COLO829 (cell line): Measurements from ENCODE around the gene NEK8.

Experiments used
- DNase-seq: peaks from one replicate; pipeline ENCODE4 v3.0.0; 2012; ENCODE audit warnings: low spot score

The NEK8 gene

GRCh38 chr17:28744972-28745785, 16.6 kb downstream of the NEK8 start:
- peak; percentile 58 for DNase-seq

DNA sequence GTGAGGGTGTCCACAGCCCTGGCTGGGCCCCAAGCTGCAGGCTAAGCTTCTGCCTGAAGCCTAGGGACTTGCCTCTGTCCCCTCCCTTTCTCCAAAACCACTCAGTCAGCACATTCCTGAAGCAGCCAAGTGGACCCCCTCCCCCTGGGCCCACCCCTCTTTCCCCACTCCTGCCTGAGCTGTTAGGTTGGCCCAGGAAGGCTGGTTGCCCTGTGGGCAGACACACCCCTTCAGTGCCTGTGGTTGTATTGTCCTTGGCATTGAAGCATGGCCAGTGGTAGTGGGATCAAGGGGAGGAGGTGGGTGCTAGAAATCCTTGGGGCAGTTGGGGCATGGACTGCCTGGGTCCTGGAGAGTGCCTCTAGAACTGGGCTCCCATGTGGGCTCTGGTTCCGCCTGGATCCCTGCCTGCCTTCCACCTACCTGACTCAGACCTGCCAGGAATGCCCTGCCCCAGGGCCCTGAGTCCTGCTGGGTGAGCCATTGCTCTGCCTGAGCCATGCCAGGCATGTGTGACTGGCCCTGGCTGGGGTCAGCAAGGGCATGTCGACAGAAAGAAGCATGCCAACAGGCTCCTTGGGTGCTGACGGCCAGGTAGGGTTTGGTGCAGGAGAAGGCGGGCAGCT, 17.3 kb downstream of the NEK8 start:
- DNase-seq, result no peak

DNA sequence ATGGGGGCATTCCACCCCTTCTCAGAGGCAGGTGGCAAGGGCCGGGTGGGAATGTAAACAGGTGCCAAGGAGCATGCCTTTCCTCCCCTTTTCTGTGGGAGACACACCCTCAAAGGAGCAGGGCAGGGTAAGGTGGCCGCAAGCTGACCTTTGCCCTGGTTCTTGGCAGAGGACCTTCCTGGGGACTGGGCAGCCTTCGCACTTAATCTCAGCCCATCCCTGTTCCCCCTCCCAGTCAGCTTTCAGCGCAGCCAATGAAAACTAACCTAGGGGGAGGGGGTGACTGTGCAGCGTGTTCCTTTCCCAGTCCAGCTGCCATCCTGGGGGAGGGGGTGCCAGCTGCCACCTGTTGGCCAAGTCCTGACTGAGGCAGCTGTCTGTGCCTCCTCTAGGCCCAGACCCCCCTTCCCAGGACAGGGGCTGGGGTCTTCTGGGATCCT, 18.0 kb downstream of the NEK8 start:
- DNase-seq, result no peak

DNA sequence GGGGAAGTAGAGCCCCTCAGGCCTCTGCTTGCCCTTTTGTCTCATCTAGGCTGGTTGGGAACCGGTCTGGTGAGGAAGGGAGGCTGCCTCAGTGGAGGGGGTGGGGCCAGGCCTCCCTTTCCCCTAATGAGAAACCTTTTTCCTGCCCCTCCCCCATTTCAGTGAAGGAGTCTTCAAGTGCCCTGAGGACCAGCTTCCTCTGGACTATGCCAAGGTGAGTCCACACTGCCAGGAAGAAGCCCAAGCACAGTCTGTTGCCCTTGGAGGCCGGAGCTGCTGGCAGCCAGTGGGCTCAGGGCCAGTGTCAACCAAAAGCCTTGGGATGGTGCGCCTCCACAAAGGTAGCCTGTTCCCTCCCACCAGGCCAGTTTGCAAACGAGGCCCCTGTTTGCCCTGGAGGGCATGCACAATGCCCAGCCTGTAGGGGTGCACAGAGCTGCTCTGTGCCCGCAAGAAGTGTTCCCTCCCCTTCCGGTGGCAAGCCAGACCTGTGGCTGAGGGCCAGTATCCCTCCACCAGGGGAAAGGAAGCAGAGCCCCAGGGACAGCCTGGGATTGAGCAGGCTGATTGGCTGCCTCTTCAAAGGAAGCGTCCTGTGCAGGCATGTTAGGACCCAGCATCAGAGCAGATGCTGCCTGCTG, 18.6 kb downstream of the NEK8 start:
- DNase-seq, result no peak

DNA sequence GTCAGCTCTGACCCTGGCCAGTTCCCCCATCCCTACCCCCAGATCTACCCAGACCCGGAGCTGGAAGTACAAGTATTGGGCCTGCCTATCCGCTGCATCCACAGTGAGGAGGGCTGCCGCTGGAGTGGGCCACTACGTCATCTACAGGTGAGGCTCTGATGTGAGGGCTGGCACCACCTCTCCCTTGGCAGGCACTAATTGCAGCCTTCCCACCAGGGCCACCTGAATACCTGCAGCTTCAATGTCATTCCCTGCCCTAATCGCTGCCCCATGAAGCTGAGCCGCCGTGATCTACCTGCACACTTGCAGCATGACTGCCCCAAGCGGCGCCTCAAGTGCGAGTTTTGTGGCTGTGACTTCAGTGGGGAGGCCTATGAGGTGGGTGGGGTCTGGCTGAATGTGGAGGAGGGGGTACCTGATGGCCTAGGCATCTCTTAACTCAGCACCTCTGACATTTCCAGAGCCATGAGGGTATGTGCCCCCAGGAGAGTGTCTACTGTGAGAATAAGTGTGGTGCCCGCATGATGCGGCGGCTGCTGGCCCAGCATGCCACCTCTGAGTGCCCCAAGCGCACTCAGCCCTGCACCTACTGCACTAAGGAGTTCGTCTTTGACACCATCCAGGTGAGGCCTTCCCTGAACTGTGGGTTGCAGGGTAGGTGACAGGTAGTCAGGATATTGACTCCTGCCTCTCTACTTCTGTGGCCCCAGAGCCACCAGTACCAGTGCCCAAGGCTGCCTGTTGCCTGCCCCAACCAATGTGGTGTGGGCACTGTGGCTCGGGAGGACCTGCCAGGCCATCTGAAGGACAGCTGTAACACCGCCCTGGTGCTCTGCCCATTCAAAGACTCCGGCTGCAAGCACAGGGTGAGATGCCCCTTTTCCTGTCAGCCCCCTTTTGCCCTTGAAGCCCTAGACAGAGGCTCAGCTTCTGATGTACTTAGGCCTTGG, 19.5 kb downstream of the NEK8 start:
- DNase-seq, result no peak

- DNase-seq, result no peak
Observed at GRCh38 chr17:28748852-28749515, 20.4 kb downstream of the NEK8 start.

DNA sequence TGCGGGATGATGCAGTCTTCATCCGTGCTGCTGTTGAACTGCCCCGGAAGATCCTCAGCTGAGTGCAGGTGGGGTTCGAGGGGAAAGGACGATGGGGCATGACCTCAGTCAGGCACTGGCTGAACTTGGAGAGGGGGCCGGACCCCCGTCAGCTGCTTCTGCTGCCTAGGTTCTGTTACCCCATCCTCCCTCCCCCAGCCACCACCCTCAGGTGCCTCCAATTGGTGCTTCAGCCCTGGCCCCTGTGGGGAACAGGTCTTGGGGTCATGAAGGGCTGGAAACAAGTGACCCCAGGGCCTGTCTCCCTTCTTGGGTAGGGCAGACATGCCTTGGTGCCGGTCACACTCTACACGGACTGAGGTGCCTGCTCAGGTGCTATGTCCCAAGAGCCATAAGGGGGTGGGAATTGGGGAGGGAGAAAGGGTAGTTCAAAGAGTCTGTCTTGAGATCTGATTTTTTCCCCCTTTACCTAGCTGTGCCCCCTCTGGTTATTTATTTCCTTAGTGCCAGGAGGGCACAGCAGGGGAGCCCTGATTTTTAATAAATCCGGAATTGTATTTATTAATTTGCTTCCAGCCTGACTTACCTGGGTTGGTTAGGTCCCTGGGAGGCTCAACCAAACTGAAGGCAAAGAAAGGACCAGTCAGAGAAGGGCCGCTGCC, 21.1 kb downstream of the NEK8 start:
- DNase-seq, result no peak

DNA sequence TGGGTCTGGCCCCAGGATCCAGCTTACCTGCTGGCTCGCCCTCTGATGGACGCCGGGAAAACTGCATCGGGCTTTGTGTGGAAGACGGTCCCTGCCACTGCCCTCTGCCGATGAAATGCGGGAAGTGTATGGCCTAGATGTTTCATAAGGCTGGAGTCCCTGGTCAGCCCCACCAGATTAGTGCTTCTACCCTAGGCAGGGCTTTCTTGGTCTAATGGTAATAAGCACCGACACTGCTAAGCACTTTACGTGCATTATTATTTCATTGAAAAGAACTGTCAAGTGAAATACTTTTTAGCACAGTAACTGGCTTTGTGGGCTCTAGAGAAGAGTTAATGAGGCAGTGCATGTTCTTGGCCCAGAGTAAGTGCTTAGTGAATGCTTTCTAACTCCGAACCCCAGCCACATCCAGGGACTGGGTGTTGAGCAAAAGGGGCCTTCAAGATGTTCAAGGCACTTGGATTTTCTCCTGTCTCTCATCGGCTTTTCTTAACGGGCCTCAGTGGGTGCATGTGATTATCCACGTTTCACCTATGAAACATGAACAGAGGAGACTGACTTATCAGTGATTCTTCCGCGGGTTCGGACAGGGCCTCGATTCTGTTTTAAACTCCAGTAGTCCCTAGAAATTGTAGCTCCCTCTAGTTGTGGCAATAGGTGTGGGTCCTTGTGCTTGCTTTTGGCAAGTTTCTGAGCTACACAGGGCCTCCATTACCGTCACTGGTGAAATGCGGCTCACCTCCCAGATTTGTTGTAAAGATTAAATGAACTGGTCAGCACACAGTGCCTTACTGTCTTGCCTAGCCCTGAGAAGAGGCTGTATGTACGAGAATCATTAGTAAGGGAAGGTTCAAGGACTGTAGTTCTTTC, 21.8 kb downstream of the NEK8 start:
- DNase-seq, result peak; percentile 67

DNA sequence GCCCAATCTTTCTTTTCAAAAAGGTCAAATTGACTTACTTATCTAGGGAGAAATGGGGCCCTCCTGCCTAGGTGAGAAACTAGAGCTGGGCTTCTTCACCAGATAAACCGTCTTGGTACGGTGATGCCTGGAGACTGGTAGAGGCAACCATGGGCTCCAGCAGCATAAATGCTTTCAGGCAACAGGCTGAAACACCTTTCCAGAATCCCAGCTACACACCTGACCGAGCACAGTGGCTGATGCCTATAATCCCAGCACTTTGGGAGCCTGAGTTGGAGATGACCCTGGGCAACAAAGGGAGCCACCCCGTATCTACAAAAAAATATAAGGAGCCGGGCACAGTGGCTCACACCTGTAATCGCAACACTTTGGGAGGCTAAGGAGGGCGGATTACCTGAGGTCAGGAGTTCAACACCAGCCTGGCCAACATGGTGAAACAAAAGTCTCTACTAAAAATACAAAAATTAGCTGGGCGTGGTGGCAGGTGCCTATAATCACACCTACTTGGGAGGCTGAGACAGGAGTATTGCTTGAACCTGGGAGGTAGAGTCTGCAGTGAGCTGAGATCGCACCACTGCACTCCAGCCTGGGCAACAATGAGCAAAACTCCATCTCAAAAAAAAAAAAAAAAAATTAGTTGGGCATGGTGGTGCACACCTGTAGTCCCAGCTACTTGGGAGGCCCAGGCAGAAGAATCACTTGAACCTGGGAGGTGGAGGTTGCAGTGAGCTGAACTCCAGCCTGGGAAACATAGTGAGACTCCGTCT, 23.2 kb downstream of the NEK8 start:
- DNase-seq, result no peak

DNA sequence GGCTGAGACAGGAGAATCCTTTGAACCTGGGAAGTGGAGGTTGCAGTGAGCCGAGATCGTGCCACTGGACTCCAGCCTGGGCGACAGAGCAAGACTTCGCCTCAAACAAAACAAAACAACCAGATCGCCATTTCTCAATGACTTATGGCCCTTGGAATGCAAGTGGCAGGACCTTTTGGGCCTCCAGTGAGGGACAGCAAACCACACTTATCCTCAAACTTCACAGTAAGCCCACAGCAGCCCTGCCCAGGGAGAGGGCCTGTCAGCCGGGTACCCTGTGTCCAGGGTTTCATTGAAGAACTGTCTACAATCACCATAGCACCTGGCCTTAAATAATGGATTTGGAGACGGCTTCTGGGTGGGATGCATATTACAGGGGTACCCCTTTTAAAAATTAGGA, 26.9 kb downstream of the NEK8 start:
- DNase-seq, result no peak

- DNase-seq, result no peak
Observed at GRCh38 chr17:28756049-28756804, 27.6 kb downstream of the NEK8 start.

DNA sequence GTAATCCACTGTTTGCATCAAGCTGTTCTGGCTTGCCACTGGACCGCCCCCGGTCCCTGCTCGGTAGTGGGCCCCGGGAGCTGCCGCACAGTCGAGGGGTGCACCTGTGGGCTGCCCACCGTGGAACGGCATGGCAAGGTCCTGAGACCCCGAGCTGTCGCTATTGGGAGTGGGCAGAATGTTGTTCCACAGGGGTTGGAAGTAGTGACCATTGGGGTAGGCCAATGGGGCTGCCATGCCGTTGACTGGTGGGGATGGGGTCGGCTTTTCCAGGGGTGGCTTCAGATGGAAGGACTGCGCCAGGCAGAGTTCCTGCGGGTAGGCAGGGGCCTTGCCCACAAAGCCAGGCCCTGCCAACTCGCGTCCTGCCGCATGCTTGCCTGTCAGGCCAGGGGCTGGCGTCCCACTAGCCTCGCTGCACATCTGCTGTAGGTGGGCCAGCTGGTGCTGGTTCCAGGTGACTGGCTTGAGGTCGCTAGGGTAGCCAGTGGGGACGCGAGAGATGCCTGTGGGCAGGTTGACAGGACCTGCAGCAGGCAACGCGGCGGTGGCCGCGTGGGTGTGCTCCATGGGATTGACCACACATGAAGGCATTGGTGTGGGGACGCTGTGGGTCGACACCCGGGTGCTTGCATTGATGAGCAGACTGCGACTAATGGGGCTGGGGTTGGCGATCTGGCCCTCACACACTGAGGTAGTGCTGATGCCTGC, 30.0 kb downstream of the NEK8 start:
- no peak for DNase-seq

DNA sequence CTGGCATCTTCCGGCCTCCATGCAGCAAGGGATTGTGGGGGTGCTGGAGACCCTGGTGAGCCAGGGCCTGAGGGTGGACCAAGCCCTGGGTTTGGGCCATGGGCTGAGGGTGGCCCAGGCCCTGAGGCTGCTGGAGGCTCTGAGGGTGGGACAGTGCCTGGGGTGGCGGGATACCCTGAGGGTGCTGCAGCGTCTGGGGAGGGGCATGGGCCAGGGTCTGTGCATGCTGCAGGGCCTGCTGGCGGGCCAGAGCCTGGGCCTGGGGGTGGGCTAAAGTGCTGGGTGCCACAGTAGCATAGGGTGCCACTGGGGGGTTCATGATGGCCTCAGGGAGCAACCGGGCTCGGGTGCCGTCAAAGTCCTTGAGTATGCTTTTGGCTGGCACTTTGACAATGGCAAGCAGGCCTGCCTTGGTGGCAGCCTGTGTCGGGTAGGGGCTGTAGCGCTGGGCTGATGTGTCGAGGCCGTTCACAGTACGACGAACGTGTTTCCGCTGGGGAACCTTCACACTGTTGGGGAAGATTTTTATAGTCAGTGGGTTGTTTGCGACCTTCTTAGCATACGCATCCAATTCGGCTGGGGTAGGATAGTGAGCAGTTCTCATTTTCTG, 30.8 kb downstream of the NEK8 start:
- no peak for DNase-seq

DNA sequence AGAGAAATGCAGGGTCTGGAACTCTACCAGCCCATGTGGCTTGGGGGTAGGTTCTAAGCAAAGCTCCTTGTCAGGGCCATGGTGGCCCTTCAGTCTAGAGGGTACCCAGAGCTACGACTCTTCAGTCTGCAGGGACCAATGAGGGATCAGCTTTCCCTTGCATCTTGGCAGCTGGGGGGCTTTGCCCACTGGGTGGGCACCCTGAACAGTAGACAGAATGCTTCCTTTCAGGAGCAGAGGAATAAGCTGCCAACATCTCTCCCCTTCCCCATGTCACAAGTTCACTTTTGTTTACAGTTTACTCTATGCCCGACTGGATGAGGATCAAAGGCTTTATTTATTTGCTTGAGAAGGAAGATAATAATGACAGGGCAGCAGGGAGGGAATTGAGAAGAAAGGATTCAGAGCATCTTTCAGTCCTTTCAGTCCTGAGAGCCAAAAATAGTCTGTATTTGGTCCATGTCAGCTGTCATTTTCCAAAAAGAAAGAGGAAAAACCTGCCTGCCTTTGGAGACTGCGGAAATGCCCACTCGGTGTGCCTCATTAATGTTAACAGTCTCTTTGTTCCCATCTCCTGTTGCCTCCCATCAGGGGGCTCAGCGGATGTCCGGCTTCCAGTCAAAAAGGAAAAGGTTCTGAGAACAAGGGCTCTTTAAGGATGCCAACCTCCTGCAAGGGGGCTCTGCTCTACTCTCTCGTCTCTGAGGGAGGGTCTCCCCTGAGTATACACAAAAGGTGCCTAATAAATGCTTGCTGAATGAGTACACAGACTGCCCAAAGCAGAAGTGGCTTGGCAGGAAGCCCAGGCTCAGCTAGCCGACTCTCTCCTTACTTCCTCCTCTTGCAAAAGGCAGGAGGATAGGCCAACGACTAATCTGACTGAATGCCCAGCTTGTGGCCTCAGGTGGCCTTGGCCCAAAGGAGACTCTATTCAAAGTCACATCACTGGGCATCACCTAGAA, 32.3 kb downstream of the NEK8 start:
- DNase-seq, result peak; percentile 84

GRCh38 chr17:28763137-28763799, 34.7 kb downstream of the NEK8 start:
- DNase-seq, result no peak
